Measurements from ENCODE around the gene PLCL2.

DNA sequence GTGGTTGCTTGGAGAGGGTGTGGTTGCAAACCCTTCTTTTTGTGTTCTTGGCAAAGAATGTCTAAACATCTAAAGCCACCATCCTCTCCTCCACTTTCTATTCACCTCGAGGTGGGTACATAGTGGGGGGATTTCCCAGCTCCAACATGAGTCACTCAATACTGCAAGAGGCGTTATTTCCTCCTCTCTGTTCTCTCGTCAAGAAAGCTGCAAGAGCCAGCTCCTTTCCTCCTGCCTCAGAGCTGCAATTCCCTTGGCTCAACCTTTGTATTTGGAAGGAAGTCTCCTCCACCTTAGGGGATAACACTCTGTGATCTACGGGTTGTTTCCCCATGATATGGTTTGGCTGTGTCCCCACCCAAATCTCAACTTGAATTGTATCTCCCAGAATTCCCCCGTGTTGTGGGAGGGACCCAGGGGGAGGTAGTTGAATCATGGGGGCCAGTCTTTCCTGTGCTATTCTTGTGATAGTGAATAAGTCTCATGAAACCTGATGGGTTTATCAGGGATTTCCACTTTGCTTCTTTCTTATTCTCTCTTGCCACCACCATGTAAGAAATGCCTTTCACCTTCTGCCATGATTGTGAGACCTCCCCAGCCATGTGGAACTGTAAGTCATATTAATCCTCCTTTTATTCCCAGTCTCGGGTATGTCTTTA lies 138.4 kb downstream of the PLCL2 start:
- TF ChIP-seq, protein P1, sequence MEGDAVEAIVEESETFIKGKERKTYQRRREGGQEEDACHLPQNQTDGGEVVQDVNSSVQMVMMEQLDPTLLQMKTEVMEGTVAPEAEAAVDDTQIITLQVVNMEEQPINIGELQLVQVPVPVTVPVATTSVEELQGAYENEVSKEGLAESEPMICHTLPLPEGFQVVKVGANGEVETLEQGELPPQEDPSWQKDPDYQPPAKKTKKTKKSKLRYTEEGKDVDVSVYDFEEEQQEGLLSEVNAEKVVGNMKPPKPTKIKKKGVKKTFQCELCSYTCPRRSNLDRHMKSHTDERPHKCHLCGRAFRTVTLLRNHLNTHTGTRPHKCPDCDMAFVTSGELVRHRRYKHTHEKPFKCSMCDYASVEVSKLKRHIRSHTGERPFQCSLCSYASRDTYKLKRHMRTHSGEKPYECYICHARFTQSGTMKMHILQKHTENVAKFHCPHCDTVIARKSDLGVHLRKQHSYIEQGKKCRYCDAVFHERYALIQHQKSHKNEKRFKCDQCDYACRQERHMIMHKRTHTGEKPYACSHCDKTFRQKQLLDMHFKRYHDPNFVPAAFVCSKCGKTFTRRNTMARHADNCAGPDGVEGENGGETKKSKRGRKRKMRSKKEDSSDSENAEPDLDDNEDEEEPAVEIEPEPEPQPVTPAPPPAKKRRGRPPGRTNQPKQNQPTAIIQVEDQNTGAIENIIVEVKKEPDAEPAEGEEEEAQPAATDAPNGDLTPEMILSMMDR (IDR thresholded peaks at IDR 0.05): no peak
- TF ChIP-seq POLR2A (IDR thresholded peaks at IDR 0.05): no peak
